CD4-positive, alpha-beta T cell treated with Interleukin-12 subunit alpha and Interleukin-12 subunit beta, for 1 hour (primary cell): ENCODE measurements around the gene UNC50.

Source experiments
- DNase-seq: peaks from one replicate; pipeline ENCODE4 v3.0.0-alpha.2; 2020

UNC50 gene

DNA sequence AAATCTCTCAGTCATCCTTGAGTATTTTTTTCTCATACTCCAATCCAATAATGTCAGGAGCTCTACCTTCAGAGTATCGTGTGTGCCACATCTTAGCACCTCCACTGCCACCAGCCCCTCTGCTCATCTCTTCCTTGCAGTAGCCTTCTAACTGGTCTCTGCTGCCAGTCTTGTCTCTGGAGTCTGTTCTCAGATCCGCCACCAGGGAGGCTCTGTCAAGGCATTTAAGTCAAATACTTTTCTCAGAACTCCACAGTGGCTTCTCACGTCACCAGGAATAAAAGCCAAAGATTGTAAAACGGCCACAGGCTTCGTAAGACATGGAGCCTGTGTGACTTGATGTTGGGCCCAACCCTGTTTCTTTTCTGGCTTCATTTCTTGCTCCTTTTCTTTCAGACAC is 7.1 kb downstream of the UNC50 start:
- DNase-seq, result no peak

DNA sequence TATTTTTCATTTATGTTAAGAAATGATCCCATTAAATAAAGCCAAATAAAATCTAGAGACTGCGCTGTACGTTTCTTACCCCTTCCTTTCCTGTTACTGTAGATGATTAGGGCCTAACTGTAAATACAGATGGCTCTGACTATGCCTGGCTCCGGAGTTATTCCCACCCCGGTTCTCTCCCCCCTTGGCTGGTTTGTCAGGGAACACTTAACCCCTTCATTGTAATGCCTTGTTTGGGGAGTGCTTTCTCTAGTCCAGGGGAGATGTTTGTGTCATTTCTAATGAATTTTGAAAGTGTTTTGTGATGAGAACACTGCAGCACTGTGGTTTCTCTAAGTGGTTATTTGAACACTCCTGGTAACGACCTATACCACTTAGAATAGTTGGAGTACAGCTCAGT is 8.8 kb downstream of the UNC50 start:
- DNase-seq, result no peak

DNA sequence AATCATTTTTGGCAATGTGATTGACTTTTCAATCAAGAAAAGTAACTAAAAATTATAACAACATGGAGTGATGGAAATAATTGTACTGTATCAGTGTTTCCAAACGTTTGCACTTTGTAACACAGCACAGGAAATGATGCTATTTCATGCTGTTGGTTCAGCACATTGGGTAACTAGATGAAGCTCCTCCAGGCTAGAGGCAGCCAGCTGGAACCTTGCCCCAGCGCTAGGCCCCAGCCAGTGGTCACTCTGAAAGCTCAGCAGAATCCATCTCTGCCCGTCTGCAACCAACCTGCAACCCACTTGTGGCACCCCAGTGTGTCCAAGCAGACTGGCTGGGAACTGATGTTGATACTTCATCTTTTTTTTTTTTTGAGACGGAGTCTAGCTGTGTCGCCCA is 15.3 kb downstream of the UNC50 start:
- DNase-seq, result no peak

DNA sequence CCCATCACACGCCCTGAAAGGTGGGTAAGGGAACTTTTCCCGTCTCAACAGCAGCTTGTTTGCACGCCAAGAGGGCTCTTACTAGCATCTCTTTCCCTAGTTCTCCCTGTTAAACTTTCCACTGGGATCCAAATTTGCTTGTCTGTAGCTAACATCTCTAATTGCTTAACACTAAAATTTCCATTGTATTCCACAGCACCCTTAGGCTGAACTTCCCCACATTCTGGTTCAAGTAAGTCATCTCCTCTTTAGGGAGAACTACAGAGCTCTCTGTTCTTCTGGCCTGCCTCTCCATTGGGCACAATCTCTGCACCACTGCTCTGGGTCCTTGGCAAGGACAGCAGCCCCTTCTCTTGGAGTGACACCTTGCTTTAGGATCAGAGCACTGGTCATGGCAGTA is 24.0 kb downstream of the UNC50 start:
- no peak for DNase-seq

DNA sequence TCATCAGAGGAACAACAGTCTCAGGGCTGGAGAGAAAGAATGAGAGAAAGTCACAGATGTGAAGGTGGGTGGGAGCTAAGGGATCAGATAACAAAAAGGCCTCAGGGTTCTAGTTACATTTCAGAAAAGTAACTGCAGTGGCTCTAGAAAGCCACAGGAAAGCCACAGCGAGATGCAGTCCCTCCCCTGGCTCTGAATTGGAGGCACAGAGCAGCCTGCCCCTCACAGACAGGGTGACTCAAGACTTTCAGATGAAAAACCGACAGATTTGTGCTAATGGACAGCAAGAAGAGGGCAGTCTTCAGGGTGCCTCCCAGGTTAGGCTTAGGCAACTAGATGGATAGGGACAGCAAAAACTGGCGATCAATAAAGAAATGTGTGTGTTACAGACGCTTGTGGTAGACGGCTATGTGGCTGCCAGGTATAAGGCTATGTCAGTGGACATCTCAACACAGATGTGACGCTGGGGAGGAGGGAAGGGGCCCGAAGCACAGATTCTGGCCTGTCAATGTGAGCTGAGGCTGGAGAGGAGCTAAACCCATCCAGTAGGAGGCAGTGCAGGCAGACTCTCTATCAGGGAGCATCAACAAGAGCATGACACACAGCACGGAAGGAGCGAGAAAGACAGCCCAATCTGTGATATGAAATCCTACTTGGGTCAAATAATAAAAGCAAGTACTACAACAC is 26.2 kb downstream of the UNC50 start:
- DNase-seq, result peak; percentile 60

DNA sequence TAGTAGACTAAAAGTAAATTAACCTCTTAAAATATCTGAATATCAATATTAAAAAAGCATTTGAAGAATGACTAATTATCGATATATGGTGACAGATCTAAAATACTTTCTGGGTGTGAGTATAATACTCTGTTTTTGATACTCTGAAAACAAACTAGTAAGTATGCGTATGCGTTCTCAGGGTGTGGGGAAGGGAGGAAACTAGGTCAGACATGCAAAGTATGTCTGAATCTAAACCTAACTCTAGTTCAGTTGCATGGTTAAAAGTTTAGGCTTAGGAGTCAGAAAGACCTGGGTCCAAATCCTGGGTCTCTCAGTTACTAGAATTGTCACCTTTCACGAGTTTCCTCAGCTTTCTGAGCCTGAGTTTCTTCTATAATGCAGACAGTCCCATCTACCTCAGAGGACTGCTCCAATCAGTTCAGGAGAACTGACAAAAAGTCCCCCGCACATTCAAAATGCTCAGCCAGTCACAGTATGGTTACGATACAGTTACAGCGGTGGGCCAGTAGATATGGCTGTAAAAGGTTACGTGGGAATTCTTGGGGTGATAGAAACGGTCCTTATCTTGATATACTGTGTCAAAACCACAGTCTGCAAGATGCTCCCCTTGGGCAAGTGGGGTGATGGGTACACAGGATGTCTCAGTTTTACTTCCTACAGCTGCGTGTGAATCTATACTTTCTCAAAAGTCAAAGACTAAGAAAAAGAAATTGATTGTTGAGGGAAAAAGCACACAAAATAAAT is 29.2 kb downstream of the UNC50 start:
- peak; percentile 75 for DNase-seq

DNA sequence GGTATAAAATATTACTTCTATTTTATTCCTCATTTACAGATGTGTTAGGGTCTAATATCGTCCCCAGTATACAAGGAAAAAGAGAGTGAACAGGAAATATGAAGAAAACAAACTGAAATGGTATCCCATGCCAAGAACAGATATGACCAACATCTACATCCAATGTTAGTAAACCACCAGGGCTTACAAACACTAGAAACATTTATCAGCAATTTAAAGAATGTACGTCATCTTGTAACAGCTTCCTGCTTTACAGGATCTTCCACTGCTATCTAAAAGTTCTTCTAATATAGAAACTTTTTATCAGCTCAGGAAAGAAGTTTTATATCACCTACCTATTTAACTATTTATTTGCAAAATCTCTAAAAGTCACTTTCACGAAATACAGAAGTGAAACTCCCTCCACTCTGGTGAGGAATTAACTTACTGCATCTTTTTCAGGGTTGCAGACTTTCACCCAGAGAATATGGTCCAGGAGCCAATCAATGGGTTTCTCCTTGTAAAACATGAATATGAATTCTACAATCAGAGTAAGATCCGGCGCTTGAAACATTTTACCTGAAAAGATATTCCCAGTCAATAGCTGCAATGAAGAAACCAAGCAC is 35.2 kb downstream of the UNC50 start:
- DNase-seq, result no peak

DNA sequence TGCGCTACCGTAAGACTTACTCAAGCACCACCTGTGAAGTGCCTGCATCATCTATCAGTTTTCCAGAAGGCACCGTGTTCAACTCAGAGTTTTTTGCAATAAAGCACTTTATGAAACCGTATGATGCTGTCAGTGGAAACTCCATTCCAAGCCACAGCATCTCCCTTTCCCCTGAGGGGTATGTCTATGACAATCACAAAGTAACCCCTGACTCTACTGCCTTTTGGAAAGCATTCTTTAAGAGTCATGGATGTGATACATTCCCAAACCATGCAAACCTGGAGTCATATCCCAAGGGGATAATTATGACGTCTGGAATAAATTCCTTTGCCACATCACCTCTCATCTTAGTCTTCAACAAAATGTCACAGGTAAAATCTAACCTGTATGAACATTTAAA is 39.2 kb downstream of the UNC50 start:
- DNase-seq, result no peak

DNA sequence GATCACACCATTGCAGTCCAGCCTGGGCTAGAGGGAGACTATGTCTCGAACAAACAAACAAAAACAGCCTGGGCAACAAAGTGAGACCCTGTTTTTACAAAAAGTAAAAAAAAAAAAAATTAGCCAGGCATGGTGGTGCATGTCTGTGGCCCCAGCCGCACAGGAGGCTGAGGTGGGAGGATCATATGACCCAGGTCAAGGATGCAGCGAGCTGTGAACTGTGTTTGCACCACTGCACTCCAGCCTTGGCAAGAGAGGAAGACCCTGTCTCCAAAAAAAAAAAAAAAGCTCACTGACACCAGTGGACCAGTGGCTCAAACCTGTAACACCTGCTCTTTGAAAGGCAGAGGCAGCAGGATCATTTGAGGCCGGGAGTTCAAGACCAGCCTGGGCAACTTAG is 40.1 kb downstream of the UNC50 start:
- no peak for DNase-seq

DNA sequence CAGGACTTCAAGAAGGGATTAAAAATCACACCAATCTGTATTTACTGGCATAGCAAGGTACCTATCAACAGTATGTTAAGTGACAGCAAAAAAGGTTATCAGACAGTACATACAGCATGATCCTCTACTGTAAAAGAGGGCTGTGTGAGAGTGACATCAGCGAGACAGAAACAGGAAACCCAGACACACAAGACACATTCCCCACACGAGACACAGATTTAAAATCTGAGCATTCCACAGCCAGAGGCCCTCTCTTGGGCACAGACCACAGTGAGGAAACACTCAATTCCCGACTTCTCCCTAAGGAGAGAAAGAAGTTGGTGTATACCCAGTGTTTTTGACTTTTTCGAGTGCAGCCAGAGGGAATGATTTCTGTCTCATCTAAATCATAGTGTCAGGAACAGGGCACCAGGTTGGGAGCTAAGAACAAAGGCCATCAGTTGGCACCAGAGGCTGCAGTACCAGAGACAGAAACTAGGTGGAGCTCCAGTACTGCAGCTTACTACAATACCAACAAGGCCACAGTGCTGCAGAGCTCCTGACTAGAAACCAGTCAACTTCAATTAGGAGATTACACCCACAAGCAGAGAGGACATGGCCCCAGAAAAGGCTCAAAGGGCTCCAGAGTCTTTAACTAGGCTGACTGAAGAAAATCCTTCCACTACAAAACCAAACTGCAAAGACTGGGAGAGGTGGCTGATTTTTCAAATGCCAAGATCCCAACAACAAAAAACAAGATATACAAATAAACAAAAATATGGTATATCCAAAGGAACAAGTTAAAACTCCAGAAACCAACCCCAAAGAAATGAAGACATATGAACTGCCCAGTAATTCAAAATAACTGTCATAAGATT is 41.0 kb downstream of the UNC50 start:
- DNase-seq, result peak; percentile 90

DNA sequence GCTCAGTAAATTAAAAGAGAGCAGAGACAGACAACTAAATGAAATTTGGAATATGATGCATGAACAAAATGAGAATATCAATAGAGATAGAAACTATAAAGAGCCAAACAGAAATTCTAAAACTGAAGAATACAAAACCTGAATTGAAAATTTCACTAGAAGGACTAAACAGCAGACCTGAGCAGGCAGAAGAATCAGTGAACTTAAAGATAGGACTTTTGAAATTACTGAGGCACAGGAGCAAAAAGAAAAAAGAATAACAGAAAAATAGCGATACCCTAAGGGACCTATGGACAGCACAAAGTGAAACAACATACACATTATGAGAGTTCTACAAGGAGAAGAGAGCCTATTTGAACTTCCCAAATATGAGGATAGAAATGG is 41.6 kb downstream of the UNC50 start:
- DNase-seq, result no peak

DNA sequence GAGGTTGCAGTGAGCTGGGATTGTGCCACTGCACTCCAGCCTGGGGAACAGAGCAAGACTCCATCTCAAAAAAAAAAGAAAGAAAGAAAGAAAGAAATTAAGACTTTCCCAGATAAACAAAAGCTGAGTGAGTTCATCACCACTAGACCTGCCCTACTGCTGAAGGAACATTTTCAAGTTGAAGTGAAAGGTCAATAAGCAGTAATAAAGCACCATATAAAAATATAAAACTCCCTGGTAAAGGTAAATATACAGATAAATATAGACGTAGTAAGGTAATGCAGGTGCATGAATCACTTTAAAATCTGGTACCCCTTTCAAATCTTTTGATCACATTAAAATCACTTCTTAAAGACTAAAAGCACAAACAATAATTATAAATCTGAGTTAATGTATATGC is 42.6 kb downstream of the UNC50 start:
- DNase-seq, result no peak

DNA sequence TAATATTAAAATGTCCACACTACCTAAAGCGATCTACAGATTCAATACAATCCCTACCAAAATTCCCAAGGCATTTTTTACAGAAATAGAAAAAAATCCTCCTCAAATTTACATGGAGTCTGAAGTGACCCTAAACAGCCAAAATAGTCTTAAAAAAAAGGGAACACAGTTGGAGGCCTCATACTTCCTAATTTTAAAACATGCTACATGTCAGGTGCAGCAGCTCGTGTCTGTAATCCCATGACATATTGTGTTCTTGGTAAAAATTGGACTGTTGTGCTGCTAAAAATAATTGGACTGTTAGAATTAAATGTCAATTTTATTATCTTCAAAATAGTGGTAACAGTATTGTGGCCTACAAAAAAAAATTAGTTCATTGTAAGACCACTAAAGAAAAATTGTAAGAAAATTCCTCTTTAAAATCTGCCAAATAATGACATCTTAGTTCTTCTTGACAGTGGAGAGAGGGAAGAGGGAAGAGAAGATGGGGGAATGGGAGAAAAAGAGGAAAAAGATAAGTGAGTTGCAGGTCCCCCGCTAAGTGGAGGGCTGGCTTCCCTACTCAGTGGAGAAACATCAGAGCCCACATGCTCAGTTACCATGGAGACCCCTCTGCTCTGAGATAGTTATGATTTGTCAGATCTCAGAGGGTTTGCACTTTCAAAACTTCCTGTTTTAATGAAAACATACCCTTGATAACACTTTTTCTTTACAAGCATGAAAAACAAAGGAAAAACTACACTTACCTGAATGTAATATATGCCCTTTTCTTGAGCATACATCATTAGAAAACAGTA is 46.5 kb downstream of the UNC50 start:
- peak; percentile 75 for DNase-seq

DNA sequence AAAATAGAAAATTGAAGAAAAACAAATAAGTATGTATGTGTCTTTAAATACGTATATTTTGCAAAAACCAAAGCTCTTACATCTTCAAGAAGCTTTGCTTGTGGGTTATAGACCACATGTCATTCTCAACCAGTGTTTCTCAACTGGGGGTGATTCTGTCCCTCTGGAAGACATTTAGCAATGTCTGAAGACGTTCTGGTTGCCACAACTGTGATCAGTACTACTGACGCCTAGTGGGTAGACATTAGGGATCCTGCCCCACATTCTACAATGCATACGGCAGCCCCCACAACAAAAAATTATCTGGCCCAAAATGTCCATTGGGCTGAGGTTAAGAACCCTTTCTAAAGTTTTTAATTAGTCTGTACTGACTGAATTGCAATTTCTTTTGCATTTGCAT is 48.4 kb downstream of the UNC50 start:
- DNase-seq, result peak; percentile 61

DNA sequence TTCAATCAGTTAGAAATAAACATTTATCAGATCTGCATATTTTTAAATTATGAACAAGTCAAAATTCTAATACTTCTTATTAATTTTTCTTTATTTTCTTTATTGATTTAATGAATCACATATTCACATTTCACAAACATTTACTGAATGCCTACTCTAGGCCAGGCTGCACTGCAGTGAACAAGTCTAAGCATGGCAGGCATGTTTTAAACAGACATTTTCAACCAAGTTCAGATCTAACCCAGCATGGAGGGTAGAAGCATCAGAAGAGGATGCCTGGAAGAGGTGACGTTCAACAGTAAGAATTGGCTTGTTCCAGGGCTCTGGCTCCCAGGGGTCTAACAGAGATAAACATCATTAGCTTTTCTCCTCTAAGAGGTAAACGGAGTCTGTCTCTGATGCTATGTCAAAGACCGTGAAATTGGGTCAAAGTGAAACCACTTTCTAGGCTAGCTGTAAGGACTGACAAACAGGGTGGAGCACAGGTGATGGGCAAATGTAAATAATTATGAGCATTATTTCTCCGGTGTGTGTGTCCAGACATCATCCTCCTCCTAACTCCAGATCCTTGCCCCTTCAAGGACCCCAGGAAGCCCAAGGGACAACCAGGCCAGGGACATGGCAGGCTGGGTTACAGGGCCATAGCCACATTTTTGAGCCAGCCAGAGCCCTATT is 50.6 kb downstream of the UNC50 start:
- peak; percentile 52 for DNase-seq

DNA sequence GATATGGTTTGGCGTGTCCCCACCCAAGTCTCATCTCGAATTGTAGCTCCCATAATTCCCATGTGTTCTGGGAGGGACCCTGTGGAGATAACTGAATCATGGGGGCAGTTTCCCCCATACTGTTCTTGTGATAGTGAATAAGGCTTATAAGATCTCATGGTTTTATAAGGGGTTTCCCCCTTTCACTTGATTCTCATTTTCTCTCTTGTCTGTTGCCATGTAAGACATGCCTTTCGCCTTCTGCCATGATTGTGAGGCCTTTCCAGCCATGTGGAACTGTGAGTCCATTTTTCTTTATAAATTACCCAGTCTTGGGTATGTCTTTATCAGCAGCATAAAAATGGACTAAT is 51.1 kb downstream of the UNC50 start:
- peak; percentile 53 for DNase-seq

DNA sequence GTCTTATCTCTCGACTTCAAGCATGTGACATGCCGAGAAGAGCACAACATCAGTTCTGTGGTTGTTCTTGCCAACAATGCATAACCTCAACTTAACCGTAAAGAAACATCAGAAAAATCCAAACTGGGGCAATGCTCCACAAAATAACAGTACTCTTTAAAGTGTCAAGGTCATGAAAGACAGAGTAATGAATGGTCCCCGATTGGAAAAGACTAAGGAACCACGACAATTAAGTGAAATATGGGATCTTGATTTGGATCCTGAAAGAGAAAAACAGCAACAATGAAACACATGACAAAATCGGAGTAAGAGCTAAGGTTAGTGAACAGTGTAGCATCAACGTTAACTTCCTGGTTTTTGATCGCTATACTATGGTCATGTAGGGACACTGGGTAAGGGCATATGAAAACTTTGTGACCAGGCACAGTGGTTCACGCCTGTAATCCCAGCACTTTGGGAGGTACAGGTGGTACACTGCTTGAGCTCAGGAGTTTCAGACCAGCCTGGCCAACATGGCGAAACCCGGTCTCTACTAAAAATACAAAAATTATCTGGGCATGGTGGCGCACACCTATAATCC is 55.2 kb downstream of the UNC50 start:
- peak; percentile 67 for DNase-seq

DNA sequence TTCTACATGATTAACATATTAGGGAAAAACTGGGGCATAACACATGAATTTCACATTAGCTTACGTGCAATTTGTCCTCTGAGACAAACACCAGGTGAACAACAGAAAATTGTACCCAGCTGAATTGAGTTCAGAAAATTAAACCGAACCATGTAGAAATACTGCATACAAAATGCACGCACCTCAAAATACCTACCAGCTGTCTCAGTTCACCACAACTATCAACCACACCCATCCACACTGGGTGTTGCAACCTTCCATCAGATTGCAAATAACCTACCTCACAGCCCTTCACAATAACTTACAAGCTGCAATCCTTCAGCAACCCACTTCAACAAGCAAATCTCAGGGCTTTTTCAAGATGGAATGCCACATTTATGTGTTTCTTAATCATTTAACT is 55.9 kb downstream of the UNC50 start:
- peak; percentile 71 for DNase-seq

DNA sequence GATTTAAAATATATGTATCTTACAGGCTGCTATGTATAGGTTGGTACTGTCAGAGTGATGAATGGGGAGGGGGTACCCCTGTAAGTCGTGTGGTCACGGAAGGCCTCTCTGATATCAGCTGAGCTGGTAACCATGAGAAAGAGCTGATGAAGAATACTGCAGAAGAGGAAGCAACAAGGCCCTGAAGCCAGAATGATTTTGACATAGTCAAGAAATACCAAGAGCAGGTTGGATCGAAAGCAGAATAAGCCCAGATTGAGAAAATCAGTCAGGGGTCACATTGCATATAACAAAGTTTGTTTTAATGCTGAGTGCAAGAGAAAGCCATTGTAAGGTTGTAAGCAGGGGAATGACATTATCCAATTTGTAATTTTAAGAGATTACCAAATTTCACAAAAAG is 57.3 kb downstream of the UNC50 start:
- no peak for DNase-seq
